ENCODE data around the gene NAV2. TPM values are rescaled to one million over a fixed set of nuclear protein-coding genes. Genes with fewer than 3 reads are reported as not detected.

The NAV2 gene
- total RNA-seq, 1 experiment from 2014 or later, result 22.7 TPM

- CTCF ChIA-PET, result no interaction called here
- POLR2A ChIA-PET, result interaction anchor here (0.5 kb wide), 1 partner anchor 113 kb away, joined by 3 read pairs; no protein-coding TSS in a partner anchor
- TF ChIP-seq CTCF (IDR thresholded peaks at IDR 0.05), result no peak
- no peak for TF ChIP-seq SIN3A (IDR thresholded peaks at IDR 0.05; ENCODE audit: borderline replicate concordance, insufficient read depth, low read depth, low read length)
- no peak for TF ChIP-seq REST (IDR thresholded peaks at IDR 0.05; ENCODE audit: insufficient read depth in 1 of 2, low read depth in 2 of 2, low read length in 1 of 2)
- no peak for TF ChIP-seq TCF7L2 (IDR thresholded peaks at IDR 0.05; ENCODE audit: low read depth, low read length)
- TF ChIP-seq POLR2AphosphoS5 (IDR thresholded peaks at IDR 0.05; ENCODE audit: low read depth, low read length), result no peak
- H3K27me3 ChIP-seq (ENCODE audit: control insufficient read depth, insufficient read depth, low read length), result no peaks in the 10 kb centered on the region
- no peak overlapping the region for H3K27ac ChIP-seq (ENCODE audit: low read length)
- in situ Hi-C loops (cut with HindIII; ENCODE audit: low pct_unique_long_range_greater_than_20kb, low sequenced_read_pairs), result no loop called here
- BruUV-seq (replicated peaks), result no TSS peak
- intact Hi-C loops (cut with micrococcal nuclease; ENCODE audit: unreplicated experiment), result no loop called here
- ATAC-seq, result no peak
- no peaks in the 10 kb centered on the region for H3K9me3 ChIP-seq (ENCODE audit: control insufficient read depth, insufficient read depth, low read depth, low read length)
- no peaks in the 10 kb centered on the region for H3K36me3 ChIP-seq (ENCODE audit: control insufficient read depth, insufficient read depth, low read length)
- DNase-seq (ENCODE audit: low read depth, low spot score), result no peak
- no peaks in the 10 kb centered on the region for H3K4me1 ChIP-seq (ENCODE audit: control insufficient read depth, insufficient read depth, low read length)
- no peak overlapping the region for H3K4me3 ChIP-seq (ENCODE audit: low read depth in 2 of 2, low read length in 2 of 2)
Measured at GRCh38 chr11:19933132-19933735, 220.6 kb downstream of the NAV2 start.

- no peak for DNase-seq (ENCODE audit: low read depth, low spot score)
- Histone ChIP-seq H3K9me3 (ENCODE audit: control insufficient read depth, insufficient read depth, low read depth, low read length) (no peaks in the 10 kb centered on the region), H3K27me3 (ENCODE audit: control insufficient read depth, insufficient read depth, low read length) (no peaks in the 10 kb centered on the region), H3K27ac (ENCODE audit: low read length) (no peak overlapping the region), H3K4me1 (ENCODE audit: control insufficient read depth, insufficient read depth, low read length) (no peaks in the 10 kb centered on the region), H3K36me3 (ENCODE audit: control insufficient read depth, insufficient read depth, low read length) (no peaks in the 10 kb centered on the region), H3K4me3 (ENCODE audit: low read depth in 2 of 2, low read length in 2 of 2) (no peak overlapping the region; a peak in 1 of 4 replicates)
- ChIA-PET POLR2A (interaction anchor here (0.5 to 0.6 kb wide), 2 partner anchors 36 to 112 kb away, joined by 3 to 8 read pairs; no protein-coding TSS in a partner anchor), CTCF (no interaction called here)
- intact Hi-C loops (cut with micrococcal nuclease; ENCODE audit: unreplicated experiment), result no loop called here
- ATAC-seq, result no peak
- TSS peak; percentile 66 for BruUV-seq (replicated peaks)
- in situ Hi-C loops (cut with HindIII; ENCODE audit: low pct_unique_long_range_greater_than_20kb, low sequenced_read_pairs), result no loop called here
- TF ChIP-seq POLR2AphosphoS5 (IDR thresholded peaks at IDR 0.05; ENCODE audit: low read depth, low read length) (no peak), CTCF (IDR thresholded peaks at IDR 0.05) (no peak), TCF7L2 (IDR thresholded peaks at IDR 0.05; ENCODE audit: low read depth, low read length) (no peak), REST (IDR thresholded peaks at IDR 0.05; ENCODE audit: insufficient read depth in 1 of 2, low read depth in 2 of 2, low read length in 1 of 2) (no peak), SIN3A (IDR thresholded peaks at IDR 0.05; ENCODE audit: borderline replicate concordance, insufficient read depth, low read depth, low read length) (no peak)
Measured at GRCh38 chr11:19933801-19934488, 221.3 kb downstream of the NAV2 start.
